CD4-positive, alpha-beta T cell (primary cell): ENCODE data around the gene S100A16. TPM values are rescaled to one million over a fixed set of nuclear protein-coding genes. Genes with fewer than 3 reads are reported as not detected.

ENCODE experiments used
- ATAC-seq: fragments of 200-7000 bp; cut with Tn5 transposase; one replicate; pipeline ENCODE4 v1.10.0; 2022; ENCODE audit warnings: mild to moderate bottlenecking; ENCODE audit not compliant: poor library complexity
- CTCF ChIA-PET: fragments of 350-600 bp; sonication (Branson Sonifier 250); formaldehyde crosslinking; loops from one replicate; lab custom pipeline; 2021; ENCODE audit warnings: antibody characterized with exemption, inconsistent platforms; lab: Charles Lee
- POLR2A ChIA-PET: fragments of 350-600 bp; sonication (Branson Sonifier 250); formaldehyde crosslinking; loops from one replicate; lab custom pipeline; 2021; ENCODE audit warnings: antibody characterized with exemption, inconsistent platforms; lab: Charles Lee
- DNase-seq, 14 experiments: peaks; one replicate each; pipeline ENCODE4 v3.0.0-alpha.2; 2013 to 2020; ENCODE audit warnings: mixed read lengths in 2 of 14
- H3K27ac ChIP-seq, 2 donors: one replicate each; pipeline versions ENCODE4 v1.5.1 to v1.7.0; 2013; ENCODE audit warnings: low read length in 2 of 2, low read depth in 1 of 2, mild to moderate bottlenecking in 1 of 2
- H3K27me3 ChIP-seq, 2 experiments: 1 replicate in 1 of 2; 2 replicates in 1 of 2; pipeline versions ENCODE4 v1.6.1 to v1.7.0; 2013; ENCODE audit warnings: low read length in 2 of 2, control low read depth in 1 of 2, mild to moderate bottlenecking in 1 of 2, moderate library complexity in 1 of 2; ENCODE audit not compliant: insufficient read depth in 2 of 2, control insufficient read depth in 1 of 2
- H3K36me3 ChIP-seq: one replicate; pipeline ENCODE4 v1.6.1; 2013; ENCODE audit warnings: low read length, control low read depth; ENCODE audit not compliant: insufficient read depth
- H3K4me1 ChIP-seq: one replicate; pipeline ENCODE4 v1.6.1; 2013; ENCODE audit warnings: low read length, control low read depth; ENCODE audit not compliant: insufficient read depth
- H3K4me3 ChIP-seq: one replicate; pipeline ENCODE4 v1.5.1; 2013; ENCODE audit warnings: mild to moderate bottlenecking, low read length, moderate library complexity
- H3K9me3 ChIP-seq, 2 experiments: 1 replicate in 1 of 2; 2 replicates in 1 of 2; pipeline versions ENCODE4 v1.6.1 to v1.7.0; 2013; ENCODE audit warnings: low read length in 2 of 2, mild to moderate bottlenecking in 2 of 2, control low read depth in 1 of 2, moderate library complexity in 1 of 2; ENCODE audit not compliant: control insufficient read depth in 1 of 2, insufficient read depth in 1 of 2
- H3K27ac Mint-ChIP-seq: one replicate; pipeline ENCODE4 v1.8.0; 2020; ENCODE audit warnings: mixed read lengths
- H3K27me3 Mint-ChIP-seq: one replicate; pipeline ENCODE4 v1.8.0; 2021; ENCODE audit warnings: mixed read lengths
- H3K36me3 Mint-ChIP-seq: one replicate; pipeline ENCODE4 v1.8.0; 2021; ENCODE audit warnings: low read depth, mixed read lengths
- H3K4me1 Mint-ChIP-seq: one replicate; pipeline ENCODE4 v1.8.0; 2021; ENCODE audit warnings: low read depth, mixed read lengths
- H3K4me3 Mint-ChIP-seq: one replicate; pipeline ENCODE4 v1.8.0; 2020; ENCODE audit warnings: mild to moderate bottlenecking, mixed read lengths
- H3K9me3 Mint-ChIP-seq: one replicate; pipeline ENCODE4 v1.8.0; 2020; ENCODE audit warnings: mixed read lengths
- intact Hi-C, 2 experiments: fragments of 100-400 bp; cut with DNase I in 1 of 2; cut with micrococcal nuclease in 1 of 2; formaldehyde crosslinking; loops; one replicate each; pipeline versions ENCODE4 v1.15.1 to v1.9.0; 2023 to 2025; cut with DNase I, micrococcal nuclease
- total RNA-seq, 174 experiments: library from RNA in 2 of 174; stranded (reverse) in 2 of 174; gene quantifications; one replicate each; pipeline ENCODE4 v1.2.3 and lab custom pipeline; 2021 to 2026
- TF ChIP-seq, protein P1 (sequence below): fragments of 200-600 bp; IDR thresholded peaks from one replicate; pipeline ENCODE4 v1.8.0; 2022; ENCODE audit warnings: antibody characterized with exemption, mild to moderate bottlenecking

S100A16 gene
- total RNA-seq, 2 experiments from 2014 or later = not detected

DNA sequence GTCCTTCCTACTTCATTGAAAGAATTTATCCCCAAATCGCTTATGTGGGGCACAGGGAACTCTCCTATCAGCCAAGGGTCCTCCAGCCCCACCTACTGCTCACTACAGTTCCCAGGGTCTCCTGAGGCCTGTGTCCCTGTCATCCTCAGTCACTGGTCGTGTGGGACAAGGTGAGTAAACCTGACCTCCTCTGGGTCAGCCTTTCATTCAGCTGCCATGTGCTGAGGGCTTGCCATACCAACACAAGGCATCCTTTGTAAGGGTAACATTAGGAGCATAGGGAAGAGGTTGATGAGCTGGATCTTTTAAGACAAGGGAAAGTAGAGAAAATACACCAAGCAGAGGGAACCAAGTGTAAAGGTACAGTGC is 34.4 kb upstream of the S100A16 start:
- DNase-seq (no peak), ATAC-seq (no peak)
- peaks cover 41% of the 10 kb centered on the region for H3K4me1 ChIP-seq
- peak overlapping the region; percentile 76 for H3K27ac Mint-ChIP-seq
- TF ChIP-seq, protein P1, sequence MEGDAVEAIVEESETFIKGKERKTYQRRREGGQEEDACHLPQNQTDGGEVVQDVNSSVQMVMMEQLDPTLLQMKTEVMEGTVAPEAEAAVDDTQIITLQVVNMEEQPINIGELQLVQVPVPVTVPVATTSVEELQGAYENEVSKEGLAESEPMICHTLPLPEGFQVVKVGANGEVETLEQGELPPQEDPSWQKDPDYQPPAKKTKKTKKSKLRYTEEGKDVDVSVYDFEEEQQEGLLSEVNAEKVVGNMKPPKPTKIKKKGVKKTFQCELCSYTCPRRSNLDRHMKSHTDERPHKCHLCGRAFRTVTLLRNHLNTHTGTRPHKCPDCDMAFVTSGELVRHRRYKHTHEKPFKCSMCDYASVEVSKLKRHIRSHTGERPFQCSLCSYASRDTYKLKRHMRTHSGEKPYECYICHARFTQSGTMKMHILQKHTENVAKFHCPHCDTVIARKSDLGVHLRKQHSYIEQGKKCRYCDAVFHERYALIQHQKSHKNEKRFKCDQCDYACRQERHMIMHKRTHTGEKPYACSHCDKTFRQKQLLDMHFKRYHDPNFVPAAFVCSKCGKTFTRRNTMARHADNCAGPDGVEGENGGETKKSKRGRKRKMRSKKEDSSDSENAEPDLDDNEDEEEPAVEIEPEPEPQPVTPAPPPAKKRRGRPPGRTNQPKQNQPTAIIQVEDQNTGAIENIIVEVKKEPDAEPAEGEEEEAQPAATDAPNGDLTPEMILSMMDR = no peak
- H3K36me3 Mint-ChIP-seq = peaks cover 51% of the 10 kb centered on the region
- peaks cover 51% of the 10 kb centered on the region for H3K36me3 ChIP-seq
- H3K4me1 Mint-ChIP-seq = peaks cover 69% of the 10 kb centered on the region
- no peaks in the 10 kb centered on the region for H3K9me3 ChIP-seq
- H3K9me3 Mint-ChIP-seq = no peaks in the 10 kb centered on the region
- H3K27ac ChIP-seq = no peak overlapping the region
- POLR2A ChIA-PET = interaction anchor here (8.3 kb wide), 1 partner anchor 13 kb away, joined by 89 read pairs; the partner anchor contains the start of gene CHTOP
- peak overlapping the region; percentile 38 for H3K4me3 Mint-ChIP-seq
- intact Hi-C loops = no loop called here
- H3K27me3 ChIP-seq = no peaks in the 10 kb centered on the region
- H3K4me3 ChIP-seq = no peak overlapping the region
- H3K27me3 Mint-ChIP-seq = no peaks in the 10 kb centered on the region
- CTCF ChIA-PET = no interaction called here

DNA sequence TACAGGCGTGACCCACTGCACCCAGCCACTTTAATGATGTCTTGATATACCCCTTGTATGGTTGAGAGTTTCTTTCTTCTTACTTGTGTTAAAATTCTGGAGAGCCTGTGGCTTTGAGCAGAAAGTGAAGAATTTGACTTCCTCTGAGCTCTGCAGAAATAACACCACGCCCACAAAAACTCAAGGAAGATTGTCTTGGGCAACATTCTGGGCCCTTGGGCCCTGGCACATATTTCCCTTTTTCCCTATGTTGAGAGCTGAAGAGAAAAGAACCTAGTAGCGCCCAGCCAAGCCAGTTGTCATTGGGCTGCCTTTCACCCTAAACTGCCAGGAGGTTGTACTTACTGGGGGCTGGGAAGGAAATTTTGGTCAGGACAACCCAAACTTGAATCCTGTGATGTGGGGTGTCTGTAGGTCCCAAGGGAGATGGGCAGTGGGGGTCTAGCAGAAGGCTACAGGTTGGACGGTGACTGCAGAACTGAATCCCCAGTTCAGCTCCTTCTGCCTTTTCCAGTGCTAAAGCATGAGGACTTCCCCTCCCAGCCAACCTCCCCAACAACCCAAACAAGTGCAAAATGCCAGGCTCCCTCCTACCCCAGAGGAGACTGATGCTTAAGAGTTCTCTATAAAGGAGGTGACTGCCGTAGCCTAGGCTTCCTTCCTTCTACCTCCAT is 33.9 kb upstream of the S100A16 start:
- Histone ChIP-seq H3K27ac (no peak overlapping the region), H3K36me3 (peaks cover 56% of the 10 kb centered on the region), H3K4me3 (no peak overlapping the region), H3K27me3 (no peaks in the 10 kb centered on the region), H3K4me1 (peaks cover 46% of the 10 kb centered on the region), H3K9me3 (no peaks in the 10 kb centered on the region)
- Mint-ChIP-seq H3K27me3 (no peaks in the 10 kb centered on the region), H3K36me3 (peaks cover 57% of the 10 kb centered on the region), H3K4me3 (no peak overlapping the region), H3K9me3 (no peaks in the 10 kb centered on the region), H3K4me1 (peaks cover 72% of the 10 kb centered on the region), H3K27ac (peak overlapping the region; percentile 76)
- intact Hi-C loops = no loop called here
- ATAC-seq (no peak), DNase-seq (no peak)
- ChIA-PET CTCF (interaction anchor here (0.6 kb wide), 1 partner anchor 14 kb away, joined by 3 read pairs; no protein-coding TSS in a partner anchor), POLR2A (interaction anchor here (0.6 to 8.3 kb wide), 2 partner anchors 12 to 127 kb away, joined by 7 to 89 read pairs; partner anchors contain the start of gene CHTOP)
- TF ChIP-seq, protein P1 = no peak

- CTCF ChIA-PET = interaction anchor here (0.9 kb wide), 1 partner anchor 8 kb away, joined by 3 read pairs; no protein-coding TSS in a partner anchor
- peak overlapping the region; percentile 25 for H3K27ac Mint-ChIP-seq
- H3K4me1 Mint-ChIP-seq = peaks cover 73% of the 10 kb centered on the region
- H3K36me3 ChIP-seq = peaks cover 85% of the 10 kb centered on the region
- H3K27me3 Mint-ChIP-seq = no peaks in the 10 kb centered on the region
- ATAC-seq = no peak
- TF ChIP-seq, protein P1 = no peak
- H3K36me3 Mint-ChIP-seq = peaks cover 84% of the 10 kb centered on the region
- DNase-seq = no peak
- no peaks in the 10 kb centered on the region for H3K27me3 ChIP-seq
- no peak overlapping the region for H3K27ac ChIP-seq
- H3K4me3 ChIP-seq = no peak overlapping the region
- no peaks in the 10 kb centered on the region for H3K9me3 ChIP-seq
- POLR2A ChIA-PET = interaction anchor here (1.0 to 8.3 kb wide), 2 partner anchors 9 to 15 kb away, joined by 5 to 89 read pairs; partner anchors contain the start of genes CHTOP and SNAPIN
- intact Hi-C loops = no loop called here
- no peaks in the 10 kb centered on the region for H3K9me3 Mint-ChIP-seq
- peaks cover 34% of the 10 kb centered on the region for H3K4me1 ChIP-seq
- no peak overlapping the region for H3K4me3 Mint-ChIP-seq
Measured at GRCh38 chr1:153643816-153644215, 30.9 kb upstream of the S100A16 start.
